Measurements from ENCODE around the gene RNPEPL1.

DNA sequence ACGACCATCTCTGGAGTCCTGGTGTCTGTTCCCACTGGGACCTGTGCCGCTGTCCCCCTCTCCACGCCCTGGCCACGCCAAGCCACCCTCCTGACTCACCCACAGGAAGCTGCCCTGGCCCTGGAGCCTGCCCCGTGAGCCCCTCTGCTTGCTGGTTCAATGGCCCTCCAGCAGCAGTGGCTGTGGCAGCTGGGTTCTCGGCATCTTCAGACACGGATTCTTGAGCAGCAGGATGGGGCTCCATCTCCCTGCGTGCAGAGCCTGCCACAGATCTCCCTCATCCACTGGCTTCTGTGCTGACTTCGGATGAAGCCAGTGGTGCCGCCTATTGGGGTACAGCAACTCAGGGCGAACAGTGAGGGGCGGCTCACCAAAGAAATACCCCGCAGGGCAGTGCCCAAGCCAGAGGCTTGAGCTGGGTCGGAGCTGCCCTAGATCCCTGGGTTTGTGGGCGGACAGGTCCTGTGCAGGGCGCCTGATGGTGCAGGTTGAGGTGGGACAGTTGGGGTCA, 32.2 kb downstream of the RNPEPL1 start:
- TF ChIP-seq, protein P1, sequence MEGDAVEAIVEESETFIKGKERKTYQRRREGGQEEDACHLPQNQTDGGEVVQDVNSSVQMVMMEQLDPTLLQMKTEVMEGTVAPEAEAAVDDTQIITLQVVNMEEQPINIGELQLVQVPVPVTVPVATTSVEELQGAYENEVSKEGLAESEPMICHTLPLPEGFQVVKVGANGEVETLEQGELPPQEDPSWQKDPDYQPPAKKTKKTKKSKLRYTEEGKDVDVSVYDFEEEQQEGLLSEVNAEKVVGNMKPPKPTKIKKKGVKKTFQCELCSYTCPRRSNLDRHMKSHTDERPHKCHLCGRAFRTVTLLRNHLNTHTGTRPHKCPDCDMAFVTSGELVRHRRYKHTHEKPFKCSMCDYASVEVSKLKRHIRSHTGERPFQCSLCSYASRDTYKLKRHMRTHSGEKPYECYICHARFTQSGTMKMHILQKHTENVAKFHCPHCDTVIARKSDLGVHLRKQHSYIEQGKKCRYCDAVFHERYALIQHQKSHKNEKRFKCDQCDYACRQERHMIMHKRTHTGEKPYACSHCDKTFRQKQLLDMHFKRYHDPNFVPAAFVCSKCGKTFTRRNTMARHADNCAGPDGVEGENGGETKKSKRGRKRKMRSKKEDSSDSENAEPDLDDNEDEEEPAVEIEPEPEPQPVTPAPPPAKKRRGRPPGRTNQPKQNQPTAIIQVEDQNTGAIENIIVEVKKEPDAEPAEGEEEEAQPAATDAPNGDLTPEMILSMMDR (IDR thresholded peaks at IDR 0.05), result no peak
- TF ChIP-seq RFX5 (IDR thresholded peaks at IDR 0.05), result no peak
- no peak for TF ChIP-seq CHD2 (IDR thresholded peaks at IDR 0.05; ENCODE audit: low read length, partially characterized antibody)
- TF ChIP-seq PHF8 (IDR thresholded peaks at IDR 0.05; ENCODE audit: borderline replicate concordance, low read depth), result no peak

All from A549 (cell line).